AG10803 (cell line): ENCODE measurements around the gene ZFP37.
A peak's percentile ranks its signal among the peaks of the same experiment; 100 is the strongest.

Experiments
- DNase-seq: peaks from one replicate; pipeline ENCODE4 v3.0.0; 2010; ENCODE audit warnings: low read depth
- H3K4me3 ChIP-seq: 2 replicates; pipeline ENCODE4 v1.5.1; 2011; ENCODE audit warnings: mild to moderate bottlenecking, low read length, control low read depth
- TF ChIP-seq, protein P1 (sequence below): conservative IDR thresholded peaks from 2 replicates; pipeline ENCODE4 v1.5.1; 2011; ENCODE audit warnings: mild to moderate bottlenecking, low read length, control low read depth, inconsistent platforms

The ZFP37 gene

DNA sequence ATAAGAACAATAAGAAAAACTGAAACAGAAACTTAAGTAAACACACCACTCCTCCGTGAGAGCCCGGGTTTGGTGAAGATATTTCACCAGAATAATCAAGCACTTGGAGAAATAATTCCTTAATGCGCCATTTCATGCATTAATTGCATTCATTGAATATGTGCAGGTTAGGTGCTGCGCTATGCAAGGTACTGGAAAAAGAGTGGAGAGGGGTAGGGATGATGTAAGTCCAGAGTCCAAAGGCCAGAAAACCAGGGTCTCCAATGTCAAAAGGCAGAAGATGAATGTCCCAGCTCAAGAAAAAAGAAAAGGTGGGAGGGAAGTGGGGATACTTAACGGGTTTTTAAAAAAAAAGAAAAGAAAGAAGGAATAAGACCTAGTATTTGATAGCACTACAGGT, 669 bp upstream of the ZFP37 start:
- H3K4me3 ChIP-seq = peak overlapping the region; percentile 84
- no peak for DNase-seq

DNA sequence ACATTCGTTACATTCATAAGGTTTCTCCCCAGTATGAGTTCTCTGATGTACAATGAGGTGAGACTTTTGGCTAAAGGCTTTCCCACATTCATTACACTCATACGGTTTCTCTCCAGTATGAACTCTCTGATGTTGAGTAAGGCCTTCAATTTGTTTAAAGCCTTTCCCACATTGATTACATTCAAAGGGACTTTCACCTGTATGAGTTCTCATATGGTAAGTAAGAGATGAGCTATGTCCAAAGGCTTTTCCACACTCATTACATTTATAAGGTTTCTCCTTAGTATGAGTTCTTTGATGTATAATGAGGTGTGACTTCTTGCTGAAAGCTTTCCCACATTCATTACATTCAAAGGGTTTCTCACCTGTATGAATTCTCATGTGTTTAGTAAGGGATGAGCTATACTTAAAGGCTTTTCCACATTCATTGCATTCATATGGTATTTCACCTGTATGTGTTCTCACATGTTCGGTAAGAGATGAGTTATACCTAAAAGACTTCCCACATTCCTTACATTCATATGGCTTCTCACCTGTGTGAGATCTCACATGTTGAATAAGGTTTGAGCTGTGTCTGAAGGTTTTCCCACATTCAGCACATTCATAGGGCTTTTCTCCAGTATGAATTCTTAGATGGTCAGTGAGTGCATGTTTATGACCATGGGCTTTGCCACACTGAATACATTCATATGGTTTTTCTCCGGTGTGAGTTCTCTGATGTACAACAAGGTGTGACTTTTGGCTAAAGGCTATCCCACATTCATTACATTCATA, 13.5 kb downstream of the ZFP37 start:
- no peak overlapping the region for H3K4me3 ChIP-seq
- TF ChIP-seq, protein P1, sequence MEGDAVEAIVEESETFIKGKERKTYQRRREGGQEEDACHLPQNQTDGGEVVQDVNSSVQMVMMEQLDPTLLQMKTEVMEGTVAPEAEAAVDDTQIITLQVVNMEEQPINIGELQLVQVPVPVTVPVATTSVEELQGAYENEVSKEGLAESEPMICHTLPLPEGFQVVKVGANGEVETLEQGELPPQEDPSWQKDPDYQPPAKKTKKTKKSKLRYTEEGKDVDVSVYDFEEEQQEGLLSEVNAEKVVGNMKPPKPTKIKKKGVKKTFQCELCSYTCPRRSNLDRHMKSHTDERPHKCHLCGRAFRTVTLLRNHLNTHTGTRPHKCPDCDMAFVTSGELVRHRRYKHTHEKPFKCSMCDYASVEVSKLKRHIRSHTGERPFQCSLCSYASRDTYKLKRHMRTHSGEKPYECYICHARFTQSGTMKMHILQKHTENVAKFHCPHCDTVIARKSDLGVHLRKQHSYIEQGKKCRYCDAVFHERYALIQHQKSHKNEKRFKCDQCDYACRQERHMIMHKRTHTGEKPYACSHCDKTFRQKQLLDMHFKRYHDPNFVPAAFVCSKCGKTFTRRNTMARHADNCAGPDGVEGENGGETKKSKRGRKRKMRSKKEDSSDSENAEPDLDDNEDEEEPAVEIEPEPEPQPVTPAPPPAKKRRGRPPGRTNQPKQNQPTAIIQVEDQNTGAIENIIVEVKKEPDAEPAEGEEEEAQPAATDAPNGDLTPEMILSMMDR = no peak
- DNase-seq = no peak

More for the DNA sequence above, 669 bp upstream of the ZFP37 start:
- TF ChIP-seq, protein P1 = no peak

DNA sequence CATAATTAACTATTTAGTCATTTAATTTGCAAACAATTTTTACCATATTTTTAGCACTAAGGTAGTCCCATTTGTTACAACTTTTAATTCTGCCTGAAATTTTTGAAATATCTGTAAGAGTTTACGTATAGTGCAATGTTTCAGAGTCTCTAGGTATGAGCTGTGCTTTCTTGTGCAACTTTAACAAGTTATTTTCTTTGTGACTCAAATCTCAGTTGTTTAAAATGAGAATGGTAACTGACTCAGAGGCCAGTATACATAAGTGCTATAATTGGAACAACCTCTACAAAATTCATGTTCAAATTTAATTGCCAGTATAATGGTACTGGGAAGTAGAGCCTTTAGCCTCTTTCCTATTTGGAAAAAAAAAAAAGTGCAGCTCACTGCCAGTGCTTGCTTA, 30.3 kb downstream of the ZFP37 start:
- DNase-seq = no peak
- TF ChIP-seq, protein P1 = no peak
- H3K4me3 ChIP-seq = no peak overlapping the region

DNA sequence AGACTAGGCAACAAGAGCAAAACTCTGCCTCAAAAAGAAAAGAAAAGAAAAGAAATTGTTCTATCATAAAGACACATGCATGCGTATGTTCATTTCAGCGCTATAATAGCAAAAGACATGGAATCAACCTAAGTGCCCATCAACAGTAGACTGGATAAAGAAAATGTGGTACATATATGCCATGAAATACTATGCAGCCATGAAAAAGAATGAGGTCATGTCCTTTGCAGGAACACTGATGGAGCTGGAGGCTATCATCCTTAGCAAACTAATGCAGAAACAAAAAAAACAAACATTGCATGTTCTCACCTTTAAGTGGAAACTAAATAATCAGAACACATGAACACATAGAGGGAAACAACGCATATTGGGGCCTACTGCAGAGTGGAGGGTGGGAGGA, 38.3 kb downstream of the ZFP37 start:
- no peak for DNase-seq

DNA sequence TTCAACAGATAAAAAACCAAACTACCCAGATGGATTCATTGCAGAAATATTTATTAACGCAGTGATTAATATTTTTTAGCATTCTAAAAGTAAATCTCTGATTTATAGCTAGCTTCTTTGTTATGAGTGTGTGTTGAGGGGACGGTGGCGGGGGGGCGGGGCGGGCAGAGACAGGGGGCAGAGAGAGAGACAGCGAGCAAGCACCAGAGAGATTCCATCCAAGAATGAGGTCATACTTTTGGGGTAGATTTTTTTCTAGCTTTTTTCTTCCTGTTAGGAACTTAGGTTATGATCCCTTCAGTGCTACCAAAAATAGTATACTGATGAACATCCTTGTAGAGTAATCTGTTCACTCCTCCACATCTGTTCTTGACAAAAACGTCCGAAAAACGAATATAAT, 44.0 kb downstream of the ZFP37 start:
- TF ChIP-seq, protein P1 = no peak
- peak overlapping the region; percentile 49 for H3K4me3 ChIP-seq
- no peak for DNase-seq

More for the DNA sequence above, 38.3 kb downstream of the ZFP37 start:
- no peak overlapping the region for H3K4me3 ChIP-seq
- TF ChIP-seq, protein P1 = no peak

DNA sequence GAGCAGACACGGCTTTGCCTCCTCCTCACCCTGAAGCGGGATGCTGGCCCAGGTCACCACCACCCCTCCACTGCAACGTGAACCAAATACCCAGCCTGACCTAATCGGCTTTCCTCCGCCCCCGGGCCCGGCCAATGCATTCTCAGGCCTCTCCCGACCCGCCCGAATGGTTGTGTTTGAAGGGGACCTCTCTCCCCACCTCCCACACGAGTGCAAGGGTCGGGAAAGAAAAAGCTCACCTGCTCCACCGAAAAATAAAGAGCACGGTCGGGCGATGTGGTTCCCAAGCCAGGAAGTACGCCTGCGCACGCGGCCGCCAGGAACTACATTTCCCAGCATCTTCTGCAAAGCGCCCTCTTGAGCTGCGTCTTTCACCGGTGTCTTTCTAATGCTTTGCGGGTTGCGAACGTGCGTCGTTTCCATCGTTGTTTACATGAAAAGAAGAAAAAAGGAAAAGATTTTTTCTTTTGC, 44.6 kb downstream of the ZFP37 start, which contains the start of gene ZNF883:
Gene ZNF883 (minus strand): TSS at position 282 of the 471 bp plus-strand sequence.
- peak; percentile 38 for DNase-seq
- TF ChIP-seq, protein P1 = 0 out of 2 replicates have a peak, but pooled peaks have one; percentile 4
- H3K4me3 ChIP-seq = peak within 1 kb of the TSS; percentile 49

DNA sequence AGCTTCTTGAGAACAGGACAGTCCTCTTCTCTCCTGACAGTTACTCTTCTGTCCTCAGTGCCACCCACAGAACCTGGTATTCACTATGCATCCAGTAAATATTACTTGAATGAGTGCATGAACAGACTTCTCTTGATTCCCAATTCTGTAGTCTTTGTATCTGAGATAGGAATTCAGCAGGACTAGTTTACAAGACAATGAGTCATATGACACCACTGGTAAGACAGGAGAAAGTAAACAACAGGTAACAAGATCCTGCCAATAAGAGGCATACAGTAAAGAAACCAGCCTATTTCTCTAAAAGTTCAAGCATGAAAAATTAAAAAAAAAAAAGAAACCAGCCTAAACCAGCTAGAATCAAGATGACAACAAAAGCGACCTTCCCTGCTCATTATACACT, 50.7 kb downstream of the ZFP37 start:
- no peak for DNase-seq
- H3K4me3 ChIP-seq = no peak overlapping the region
- TF ChIP-seq, protein P1 = no peak
